ENCODE data around the gene NUP93.
"Not testable (repeated sequence)": the region's sequence is repeated elsewhere in the genome, so short reads cannot be mapped to it uniquely, and the experiment has no call there.

The NUP93 gene

DNA sequence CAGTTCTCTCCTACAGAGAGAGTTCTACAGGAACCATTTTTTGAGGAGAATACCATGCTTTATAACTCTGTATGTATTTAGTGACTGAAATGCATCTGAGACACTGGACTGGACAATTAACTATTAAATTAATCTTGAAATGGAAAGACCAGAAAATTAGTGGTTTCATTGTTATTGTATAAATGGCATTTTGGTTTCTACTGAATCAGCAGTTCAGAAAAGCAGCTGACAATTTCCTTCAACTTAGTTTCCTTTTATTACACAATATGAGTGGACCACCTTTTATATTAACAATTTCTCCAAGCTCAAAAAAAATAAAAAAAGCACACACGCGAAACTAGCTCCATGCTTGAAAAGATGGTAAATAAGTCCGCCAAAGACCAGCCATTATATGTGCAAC lies 69.0 kb downstream of the NUP93 start:
- Histone ChIP-seq H3K36me3 (ENCODE audit: control insufficient read depth in 1 of 2, insufficient read depth in 2 of 2, low read length in 2 of 2) (no peaks in the 10 kb centered on the region), H3K4me3 (ENCODE audit: low read depth in 1 of 2, low read length in 2 of 2) (no peak overlapping the region), H3K4me1 (ENCODE audit: control insufficient read depth in 1 of 2, insufficient read depth in 2 of 2, low read length in 2 of 2) (no peaks in the 10 kb centered on the region), H3K27me3 (ENCODE audit: low read depth, low read length) (no peaks in the 10 kb centered on the region), H3K9me3 (ENCODE audit: control insufficient read depth in 1 of 2, low read length in 2 of 2) (no peaks in the 10 kb centered on the region), H3K27ac (ENCODE audit: low read length) (no peak overlapping the region)

DNA sequence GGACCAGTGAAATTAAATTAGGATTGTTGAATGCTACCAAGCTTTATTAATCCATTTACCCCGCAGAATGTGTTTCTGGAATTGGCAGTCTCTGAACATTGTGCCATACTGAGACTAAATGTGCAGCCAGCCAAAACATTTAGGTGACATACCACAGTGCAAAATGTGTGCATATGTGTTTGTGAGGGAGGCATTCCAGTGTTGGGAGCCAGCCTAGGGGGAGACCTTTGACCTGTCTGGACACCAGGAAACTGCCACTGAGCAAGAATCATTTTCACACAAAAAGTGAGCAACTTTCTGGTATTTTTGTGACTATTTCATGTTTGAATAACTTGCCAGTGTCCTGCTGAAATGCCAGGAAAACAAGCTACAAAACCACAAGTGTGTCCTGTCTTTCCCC lies 70.4 kb downstream of the NUP93 start:
- Histone ChIP-seq H3K27ac (ENCODE audit: low read length) (no peak overlapping the region), H3K4me3 (ENCODE audit: low read depth in 1 of 2, low read length in 2 of 2) (no peak overlapping the region), H3K36me3 (ENCODE audit: control insufficient read depth in 1 of 2, insufficient read depth in 2 of 2, low read length in 2 of 2) (no peaks in the 10 kb centered on the region), H3K9me3 (ENCODE audit: control insufficient read depth in 1 of 2, low read length in 2 of 2) (no peaks in the 10 kb centered on the region), H3K27me3 (ENCODE audit: low read depth, low read length) (no peaks in the 10 kb centered on the region), H3K4me1 (ENCODE audit: control insufficient read depth in 1 of 2, insufficient read depth in 2 of 2, low read length in 2 of 2) (no peaks in the 10 kb centered on the region)

DNA sequence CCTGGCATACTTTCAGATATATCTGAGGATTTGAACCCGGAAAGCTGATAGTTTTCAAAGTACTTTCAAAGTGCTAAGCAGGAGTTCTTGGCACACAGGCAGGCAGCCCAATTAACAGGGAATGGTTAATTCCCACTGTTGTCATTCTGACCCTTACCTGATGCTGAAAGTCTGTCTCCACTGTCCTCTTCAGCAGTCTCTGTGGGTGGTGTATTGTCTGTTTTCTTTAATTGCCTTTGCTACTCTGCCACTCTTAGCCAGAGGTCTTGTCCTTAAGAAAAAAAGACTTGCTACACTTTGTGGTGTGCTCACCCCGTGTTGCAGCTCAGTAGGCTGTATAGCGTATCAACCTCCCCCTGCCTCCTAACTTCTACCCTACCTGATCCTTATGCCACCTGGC lies 71.8 kb downstream of the NUP93 start:
- no peaks in the 10 kb centered on the region for H3K27me3 ChIP-seq (ENCODE audit: low read depth, low read length)
- H3K36me3 ChIP-seq (ENCODE audit: control insufficient read depth in 1 of 2, insufficient read depth in 2 of 2, low read length in 2 of 2): peaks cover 3 to 12% of the 10 kb centered on the region in 2 donors
- no peak overlapping the region for H3K27ac ChIP-seq (ENCODE audit: low read length)
- no peaks in the 10 kb centered on the region for H3K4me1 ChIP-seq (ENCODE audit: control insufficient read depth in 1 of 2, insufficient read depth in 2 of 2, low read length in 2 of 2)
- H3K4me3 ChIP-seq (ENCODE audit: low read depth in 1 of 2, low read length in 2 of 2): no peak overlapping the region
- no peaks in the 10 kb centered on the region for H3K9me3 ChIP-seq (ENCODE audit: control insufficient read depth in 1 of 2, low read length in 2 of 2)

DNA sequence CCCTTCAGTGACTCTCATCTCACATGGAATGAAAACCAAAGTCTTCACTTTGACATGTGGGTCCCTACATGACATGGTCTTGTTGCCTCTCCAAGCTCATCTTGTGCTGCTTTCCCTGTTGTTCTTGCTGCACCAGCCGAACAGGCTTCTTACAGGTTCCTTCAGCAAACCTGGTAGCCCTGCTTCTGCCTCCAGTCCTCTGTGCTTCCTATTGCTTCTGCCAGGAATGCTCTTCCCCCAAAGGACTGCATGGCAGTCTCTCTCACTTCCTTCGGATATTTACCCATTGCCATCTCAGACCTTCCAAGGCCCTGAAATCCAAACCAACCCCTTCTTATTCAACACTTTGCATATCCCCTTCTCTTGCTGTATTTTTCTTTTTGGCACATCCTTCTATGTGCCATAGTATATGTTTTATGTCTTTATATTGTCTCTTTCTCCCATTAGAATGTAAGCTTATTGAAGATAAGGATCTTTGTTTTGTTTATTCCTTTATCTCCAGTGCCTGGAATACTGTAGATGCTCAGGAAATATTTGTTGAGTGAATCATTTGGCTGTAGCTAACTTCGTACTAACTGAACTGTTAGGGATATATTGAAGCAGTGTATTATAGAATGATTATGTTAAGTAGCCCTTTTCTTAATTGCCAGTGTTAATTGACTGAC lies 77.2 kb downstream of the NUP93 start:
- peaks cover 8 to 18% of the 10 kb centered on the region in 2 donors for H3K36me3 ChIP-seq (ENCODE audit: control insufficient read depth in 1 of 2, insufficient read depth in 2 of 2, low read length in 2 of 2)
- no peaks in the 10 kb centered on the region for H3K4me1 ChIP-seq (ENCODE audit: control insufficient read depth in 1 of 2, insufficient read depth in 2 of 2, low read length in 2 of 2)
- no peaks in the 10 kb centered on the region for H3K9me3 ChIP-seq (ENCODE audit: control insufficient read depth in 1 of 2, low read length in 2 of 2)
- H3K27me3 ChIP-seq (ENCODE audit: low read depth, low read length): no peaks in the 10 kb centered on the region
- H3K27ac ChIP-seq (ENCODE audit: low read length): no peak overlapping the region
- H3K4me3 ChIP-seq (ENCODE audit: low read depth in 1 of 2, low read length in 2 of 2): no peak overlapping the region

DNA sequence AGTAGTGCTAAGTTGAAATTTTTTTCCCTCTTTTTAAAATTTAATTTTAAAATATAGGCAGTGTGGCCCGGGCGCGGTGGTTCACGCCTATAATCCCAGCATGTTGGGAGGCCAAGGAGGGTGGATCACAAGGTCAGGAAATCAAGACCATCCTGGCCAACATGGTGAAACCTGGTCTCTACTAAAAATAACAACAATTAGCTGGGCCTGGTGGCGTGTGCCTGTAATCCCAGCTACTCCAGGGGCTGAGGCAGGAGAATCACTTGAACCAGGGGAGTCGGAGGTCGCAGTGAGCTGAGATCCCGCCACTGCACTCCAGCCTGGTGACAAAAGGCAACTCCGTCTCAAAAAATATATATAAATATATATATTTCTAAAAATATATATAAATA lies 77.7 kb downstream of the NUP93 start:
- not testable (repeated sequence) for H3K4me3 ChIP-seq (ENCODE audit: low read depth in 1 of 2, low read length in 2 of 2); H3K9me3 ChIP-seq (ENCODE audit: control insufficient read depth in 1 of 2, low read length in 2 of 2); H3K27ac ChIP-seq (ENCODE audit: low read length); H3K4me1 ChIP-seq (ENCODE audit: control insufficient read depth in 1 of 2, insufficient read depth in 2 of 2, low read length in 2 of 2); H3K27me3 ChIP-seq (ENCODE audit: low read depth, low read length)
- H3K36me3 ChIP-seq (ENCODE audit: control insufficient read depth in 1 of 2, insufficient read depth in 2 of 2, low read length in 2 of 2): peaks cover 8 to 18% of the 10 kb centered on the region in 2 donors

DNA sequence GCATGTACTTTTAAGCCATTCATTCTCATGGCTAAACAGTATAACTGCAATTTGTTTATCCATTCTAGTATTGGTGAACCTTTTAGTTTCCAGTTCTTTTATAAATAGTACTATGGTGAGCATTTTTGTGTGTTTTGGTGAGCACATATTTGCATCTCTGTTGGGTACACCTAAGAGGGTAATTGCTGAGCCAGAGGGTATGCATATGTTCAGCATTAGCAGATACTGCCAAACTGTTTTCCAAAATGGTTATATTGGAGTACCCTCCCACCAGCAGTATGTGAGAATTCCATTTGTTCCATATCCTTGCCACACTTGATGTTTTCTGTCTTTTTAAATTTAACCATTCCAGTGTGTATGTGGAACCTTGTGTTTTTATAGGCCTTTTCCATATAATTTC lies 81.0 kb downstream of the NUP93 start:
- Histone ChIP-seq H3K4me1 (ENCODE audit: control insufficient read depth in 1 of 2, insufficient read depth in 2 of 2, low read length in 2 of 2) (no peaks in the 10 kb centered on the region), H3K9me3 (ENCODE audit: control insufficient read depth in 1 of 2, low read length in 2 of 2) (no peaks in the 10 kb centered on the region), H3K4me3 (ENCODE audit: low read depth in 1 of 2, low read length in 2 of 2) (no peak overlapping the region), H3K27me3 (ENCODE audit: low read depth, low read length) (no peaks in the 10 kb centered on the region), H3K36me3 (ENCODE audit: control insufficient read depth in 1 of 2, insufficient read depth in 2 of 2, low read length in 2 of 2) (peaks cover 8 to 14% of the 10 kb centered on the region in 2 donors), H3K27ac (ENCODE audit: low read length) (no peak overlapping the region)

DNA sequence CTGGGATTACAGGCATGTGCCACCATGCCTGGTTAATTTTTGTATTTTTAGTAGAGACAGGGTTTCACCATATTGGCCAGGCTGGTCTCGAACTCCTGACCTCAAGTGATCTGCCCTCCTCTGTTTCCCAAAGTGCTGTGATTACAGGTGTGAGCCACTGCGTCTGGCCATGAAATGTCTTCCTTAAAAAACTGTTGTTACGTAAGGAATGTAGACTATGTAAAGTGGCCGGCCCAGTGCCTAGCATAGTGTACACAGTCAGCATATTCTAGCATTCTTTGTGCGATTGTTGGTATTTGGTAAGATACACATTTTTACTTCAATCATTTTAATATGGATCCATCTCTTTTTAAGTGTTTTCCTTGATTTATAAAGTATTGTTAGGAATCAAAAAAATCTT lies 81.7 kb downstream of the NUP93 start:
- H3K27ac ChIP-seq (ENCODE audit: low read length); H3K27me3 ChIP-seq (ENCODE audit: low read depth, low read length); H3K9me3 ChIP-seq (ENCODE audit: control insufficient read depth in 1 of 2, low read length in 2 of 2); H3K36me3 ChIP-seq (ENCODE audit: control insufficient read depth in 1 of 2, insufficient read depth in 2 of 2, low read length in 2 of 2); H3K4me1 ChIP-seq (ENCODE audit: control insufficient read depth in 1 of 2, insufficient read depth in 2 of 2, low read length in 2 of 2); H3K4me3 ChIP-seq (ENCODE audit: low read depth in 1 of 2, low read length in 2 of 2): not testable (repeated sequence)

DNA sequence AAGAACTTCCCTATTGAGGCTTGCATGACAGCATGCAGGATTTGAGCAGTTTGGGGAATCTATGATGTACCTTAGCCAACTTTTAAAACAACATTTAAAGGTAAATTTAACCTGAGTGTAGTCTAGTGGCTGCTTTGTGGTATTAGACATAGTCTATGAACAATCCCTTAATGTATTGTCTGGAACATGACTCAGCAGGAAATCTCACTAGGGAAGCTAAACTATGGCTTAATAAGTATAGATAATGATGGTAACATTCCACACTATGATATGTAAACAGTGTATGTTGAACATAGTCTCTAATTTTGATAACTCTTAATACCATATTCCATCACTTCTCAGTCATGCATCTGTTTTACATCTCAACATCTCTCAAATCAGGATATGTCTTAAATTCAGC lies 83.0 kb downstream of the NUP93 start:
- no peak overlapping the region for H3K27ac ChIP-seq (ENCODE audit: low read length)
- H3K4me3 ChIP-seq (ENCODE audit: low read depth in 1 of 2, low read length in 2 of 2): no peak overlapping the region
- H3K9me3 ChIP-seq (ENCODE audit: control insufficient read depth in 1 of 2, low read length in 2 of 2): no peaks in the 10 kb centered on the region
- no peaks in the 10 kb centered on the region for H3K27me3 ChIP-seq (ENCODE audit: low read depth, low read length)
- H3K4me1 ChIP-seq (ENCODE audit: control insufficient read depth in 1 of 2, insufficient read depth in 2 of 2, low read length in 2 of 2): no peaks in the 10 kb centered on the region
- no peaks in the 10 kb centered on the region for H3K36me3 ChIP-seq (ENCODE audit: control insufficient read depth in 1 of 2, insufficient read depth in 2 of 2, low read length in 2 of 2)

DNA sequence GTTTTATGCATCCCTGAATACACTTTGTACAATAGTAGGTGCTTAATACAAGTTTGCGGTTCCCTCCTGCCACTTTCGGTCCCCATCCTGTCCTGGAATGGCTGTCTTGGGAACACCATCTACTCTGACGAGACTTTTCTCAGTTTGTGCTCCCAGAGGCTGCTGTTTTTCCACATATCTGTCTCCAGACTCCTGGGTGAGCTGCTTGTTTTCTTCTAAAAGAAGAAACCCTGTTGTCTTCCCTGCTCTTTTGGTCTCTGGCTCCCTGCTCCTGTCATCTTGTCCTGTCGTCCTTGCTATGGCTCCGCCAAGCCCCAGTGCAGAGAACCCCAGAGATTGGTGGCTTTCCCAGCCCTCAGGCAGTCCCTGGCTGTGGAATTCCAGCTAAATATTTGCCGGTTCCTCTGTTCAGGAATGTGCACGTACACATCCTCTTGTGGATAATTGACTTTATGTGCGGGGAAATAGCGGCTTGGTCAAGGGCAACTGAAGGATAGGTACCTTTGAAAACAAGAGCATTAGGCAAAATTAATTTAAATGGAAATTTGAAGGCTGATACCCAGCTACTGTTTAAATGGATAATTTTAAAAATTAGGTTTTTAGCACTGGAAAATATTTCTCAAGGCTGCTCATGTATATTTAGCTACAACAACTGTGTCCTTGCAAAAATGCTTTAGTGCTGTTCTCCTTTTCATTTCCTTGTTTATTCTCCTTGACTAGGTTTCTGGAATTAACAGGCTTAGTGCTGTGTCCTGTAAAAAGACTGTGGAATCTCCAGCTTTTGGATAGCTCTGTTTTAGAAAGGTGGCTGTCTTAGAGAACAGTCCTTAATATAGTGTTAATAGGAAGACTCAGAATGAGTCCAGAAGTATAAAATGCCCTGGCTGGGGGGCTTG lies 84.9 kb downstream of the NUP93 start:
- Histone ChIP-seq H3K4me1 (ENCODE audit: control insufficient read depth in 1 of 2, insufficient read depth in 2 of 2, low read length in 2 of 2) (no peaks in the 10 kb centered on the region), H3K36me3 (ENCODE audit: control insufficient read depth in 1 of 2, insufficient read depth in 2 of 2, low read length in 2 of 2) (peaks cover 7 to 10% of the 10 kb centered on the region in 2 donors), H3K4me3 (ENCODE audit: low read depth in 1 of 2, low read length in 2 of 2) (no peak overlapping the region), H3K27ac (ENCODE audit: low read length) (no peak overlapping the region), H3K27me3 (ENCODE audit: low read depth, low read length) (no peaks in the 10 kb centered on the region), H3K9me3 (ENCODE audit: control insufficient read depth in 1 of 2, low read length in 2 of 2) (no peaks in the 10 kb centered on the region)

DNA sequence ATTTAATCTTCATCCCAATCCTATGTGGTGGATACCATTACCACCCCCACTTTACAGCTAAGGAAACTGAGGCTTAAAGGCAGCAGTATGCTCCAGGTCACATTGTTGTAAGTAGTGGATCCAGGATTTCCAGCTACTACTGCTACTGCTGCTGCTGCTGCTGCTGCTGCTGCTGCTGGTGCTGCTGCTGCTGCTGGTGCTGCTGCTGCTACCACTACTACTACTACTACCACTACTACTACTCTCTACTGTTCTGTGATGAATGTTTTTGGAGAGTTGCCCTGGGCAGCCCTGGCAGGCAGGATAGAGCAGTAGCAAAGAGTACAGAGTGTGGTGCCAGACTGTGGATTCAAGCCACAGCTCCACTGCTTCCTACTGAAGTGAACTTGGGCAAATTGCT lies 85.8 kb downstream of the NUP93 start:
- Histone ChIP-seq H3K27me3 (ENCODE audit: low read depth, low read length) (no peaks in the 10 kb centered on the region), H3K4me3 (ENCODE audit: low read depth in 1 of 2, low read length in 2 of 2) (no peak overlapping the region), H3K36me3 (ENCODE audit: control insufficient read depth in 1 of 2, insufficient read depth in 2 of 2, low read length in 2 of 2) (peaks cover 8 to 14% of the 10 kb centered on the region in 2 donors), H3K27ac (ENCODE audit: low read length) (no peak overlapping the region), H3K4me1 (ENCODE audit: control insufficient read depth in 1 of 2, insufficient read depth in 2 of 2, low read length in 2 of 2) (no peaks in the 10 kb centered on the region), H3K9me3 (ENCODE audit: control insufficient read depth in 1 of 2, low read length in 2 of 2) (no peaks in the 10 kb centered on the region)

DNA sequence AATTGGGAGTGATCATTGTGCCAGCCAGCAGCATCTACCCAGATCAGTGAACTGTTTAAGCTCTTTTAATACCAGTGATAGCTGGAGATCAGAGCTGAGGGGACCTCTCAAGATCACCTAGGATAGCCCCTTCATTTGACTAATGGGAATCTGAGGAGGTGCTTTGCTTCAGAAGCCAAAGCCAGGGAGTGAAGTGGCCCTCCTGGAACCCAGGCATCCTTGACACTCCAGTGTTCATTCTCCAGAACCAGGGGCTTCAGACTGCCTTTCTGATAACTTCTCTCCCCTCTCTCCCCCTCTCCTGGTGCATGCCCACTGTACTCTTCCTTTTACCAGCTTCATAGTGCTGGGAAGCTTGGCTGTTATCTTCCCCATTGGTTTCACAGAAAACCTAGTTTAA lies 87.1 kb downstream of the NUP93 start:
- H3K36me3 ChIP-seq (ENCODE audit: control insufficient read depth in 1 of 2, insufficient read depth in 2 of 2, low read length in 2 of 2): peaks cover 14 to 22% of the 10 kb centered on the region in 2 donors
- H3K4me3 ChIP-seq (ENCODE audit: low read depth in 1 of 2, low read length in 2 of 2): no peak overlapping the region
- H3K9me3 ChIP-seq (ENCODE audit: control insufficient read depth in 1 of 2, low read length in 2 of 2): no peaks in the 10 kb centered on the region
- H3K4me1 ChIP-seq (ENCODE audit: control insufficient read depth in 1 of 2, insufficient read depth in 2 of 2, low read length in 2 of 2): no peaks in the 10 kb centered on the region
- H3K27me3 ChIP-seq (ENCODE audit: low read depth, low read length): no peaks in the 10 kb centered on the region
- H3K27ac ChIP-seq (ENCODE audit: low read length): no peak overlapping the region

Measured in muscle layer of duodenum (tissue), 2 donors.